ENCODE results near the gene SLC19A1.

- TF ChIP-seq CTCF (IDR thresholded peaks at IDR 0.05) (no peak), POLR2A (IDR thresholded peaks at IDR 0.05) (no peak), EP300 (IDR thresholded peaks at IDR 0.05) (no peak), POLR2AphosphoS5 (IDR thresholded peaks at IDR 0.05) (no peak)
Measured at GRCh38 chr21:45537111-45537745, 5.0 kb downstream of the SLC19A1 start.
